HG02981 (cell line): ENCODE measurements around the gene KDELR3.

Experiments
- ATAC-seq: cut with Tn5 transposase; IDR thresholded peaks from one replicate; pipeline ENCODE4 v1.9.1; 2021; ENCODE audit warnings: mild to moderate bottlenecking, moderate library complexity; ENCODE audit not compliant: unreplicated experiment

Gene KDELR3

DNA sequence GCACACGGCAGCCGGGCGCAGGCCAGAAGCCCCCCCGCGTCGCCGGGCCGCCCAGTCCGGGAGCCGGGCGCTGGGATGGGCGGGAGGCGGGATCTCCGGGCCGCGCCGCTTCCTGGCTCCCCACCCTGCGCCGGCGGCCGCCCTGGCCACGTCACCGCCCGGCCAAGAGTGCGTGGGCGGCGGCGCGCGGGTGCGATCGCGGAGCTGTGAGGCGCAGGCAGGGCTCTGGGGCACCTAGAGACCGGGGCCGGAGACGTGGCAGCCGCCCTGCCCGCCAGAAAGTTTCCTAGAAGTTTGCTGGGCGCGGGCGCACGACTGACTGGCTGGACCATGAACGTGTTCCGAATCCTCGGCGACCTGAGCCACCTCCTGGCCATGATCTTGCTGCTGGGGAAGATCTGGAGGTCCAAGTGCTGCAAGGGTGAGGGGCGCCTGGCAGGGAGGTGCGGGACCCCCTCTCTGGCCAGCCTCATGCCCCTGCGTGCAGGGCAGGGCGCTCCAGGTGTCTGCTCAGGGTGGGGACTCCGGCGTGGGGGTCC, at the start of gene KDELR3:
TSS of gene KDELR3 (plus strand) at position 193 of the 539 bp plus-strand sequence. CDS start at position 331, 138 bp downstream.
- ATAC-seq: no peak

DNA sequence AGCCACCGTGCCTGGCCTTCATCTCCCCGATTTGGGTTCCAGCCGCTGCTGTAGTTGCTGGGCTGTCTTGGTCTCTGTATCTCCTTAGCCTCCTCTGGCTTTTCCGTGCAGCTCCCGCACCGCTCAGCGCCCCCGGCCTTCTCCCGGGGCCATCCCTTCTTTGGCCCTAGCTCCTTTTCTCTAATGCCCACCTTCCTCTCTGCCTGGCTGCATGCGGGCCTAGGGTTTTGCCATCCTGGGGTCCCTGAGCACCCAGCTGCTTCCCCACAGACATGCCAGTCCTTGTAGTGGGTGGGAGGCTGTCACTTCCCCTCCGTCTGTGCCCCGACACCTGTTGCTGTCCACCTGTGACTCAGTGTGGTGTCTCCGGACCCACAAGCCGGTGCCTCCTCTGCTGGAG, 49.3 kb upstream of the KDELR3 start:
- no peak for ATAC-seq

DNA sequence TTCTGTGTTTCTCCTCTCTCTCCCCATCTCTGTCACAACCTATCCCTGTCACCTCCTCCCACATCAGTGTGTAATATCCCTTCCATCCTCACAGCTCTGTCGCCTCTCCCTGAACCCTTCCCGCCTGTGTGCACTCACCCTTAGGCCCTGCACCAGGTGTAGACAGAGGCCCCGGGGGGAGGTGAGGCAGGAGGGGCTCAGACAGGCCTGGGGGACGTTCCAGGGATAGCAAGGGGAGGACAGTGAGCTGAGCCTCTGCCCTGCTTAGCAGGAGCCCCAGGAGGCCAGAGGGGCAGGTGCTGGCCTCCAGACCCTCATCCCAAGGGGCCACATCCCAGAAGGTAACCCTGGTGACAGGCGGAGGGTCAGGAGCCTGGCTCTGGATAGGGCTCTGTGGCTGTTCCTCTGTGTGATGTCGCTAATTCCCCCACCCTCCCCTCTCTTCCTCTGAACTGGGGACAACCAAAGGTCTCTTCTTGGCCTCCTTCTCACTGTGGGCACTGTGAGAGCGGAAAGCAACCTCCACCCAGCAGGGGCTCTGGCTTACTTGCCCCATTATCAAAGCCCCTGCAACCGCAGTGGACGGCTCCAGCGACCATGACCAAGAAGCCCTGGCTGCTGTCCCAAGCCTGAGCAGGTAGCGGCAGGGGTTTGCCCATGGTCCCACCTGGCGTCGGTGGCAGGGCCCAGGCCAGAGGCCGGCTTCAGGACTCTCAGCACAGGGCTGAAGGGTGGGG, 48.6 kb upstream of the KDELR3 start:
- no peak for ATAC-seq

DNA sequence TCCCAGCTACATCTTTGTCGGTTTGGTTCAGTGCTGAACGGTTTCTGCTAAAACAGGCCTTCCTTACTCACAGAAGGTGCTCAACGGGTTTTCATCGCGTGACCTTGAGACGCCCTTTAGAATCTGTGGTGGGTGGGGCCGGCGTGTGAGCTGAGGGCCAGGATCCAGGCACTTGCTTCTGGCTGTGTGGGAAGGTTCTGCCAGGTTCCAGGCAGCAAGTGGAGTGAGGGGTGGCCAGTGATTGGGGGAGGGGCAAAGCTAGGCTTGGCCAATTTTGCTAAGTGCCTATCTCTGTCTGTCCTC, 48.1 kb upstream of the KDELR3 start:
- no peak for ATAC-seq

DNA sequence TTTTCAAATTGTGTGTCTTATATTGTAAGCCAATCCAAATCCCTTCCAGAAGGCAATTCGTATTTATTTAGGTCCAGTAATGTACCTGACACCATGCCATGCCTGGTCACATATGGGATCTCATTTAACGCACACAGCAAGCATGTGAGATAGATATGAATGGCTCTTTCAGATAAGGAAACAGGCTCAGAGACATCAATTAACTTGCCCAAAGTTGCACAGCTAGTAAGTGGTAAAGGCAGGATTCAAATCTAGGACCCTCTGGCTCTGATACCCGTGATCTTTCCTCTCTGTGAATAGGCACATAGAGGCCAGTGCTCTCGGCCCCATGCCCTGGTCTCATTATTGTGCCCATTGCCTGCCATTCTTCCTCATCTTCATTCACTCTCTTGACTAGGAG, 47.2 kb upstream of the KDELR3 start:
- ATAC-seq: no peak

GRCh38 chr22:38422611-38423511, 45.0 kb upstream of the KDELR3 start:
- no peak for ATAC-seq

DNA sequence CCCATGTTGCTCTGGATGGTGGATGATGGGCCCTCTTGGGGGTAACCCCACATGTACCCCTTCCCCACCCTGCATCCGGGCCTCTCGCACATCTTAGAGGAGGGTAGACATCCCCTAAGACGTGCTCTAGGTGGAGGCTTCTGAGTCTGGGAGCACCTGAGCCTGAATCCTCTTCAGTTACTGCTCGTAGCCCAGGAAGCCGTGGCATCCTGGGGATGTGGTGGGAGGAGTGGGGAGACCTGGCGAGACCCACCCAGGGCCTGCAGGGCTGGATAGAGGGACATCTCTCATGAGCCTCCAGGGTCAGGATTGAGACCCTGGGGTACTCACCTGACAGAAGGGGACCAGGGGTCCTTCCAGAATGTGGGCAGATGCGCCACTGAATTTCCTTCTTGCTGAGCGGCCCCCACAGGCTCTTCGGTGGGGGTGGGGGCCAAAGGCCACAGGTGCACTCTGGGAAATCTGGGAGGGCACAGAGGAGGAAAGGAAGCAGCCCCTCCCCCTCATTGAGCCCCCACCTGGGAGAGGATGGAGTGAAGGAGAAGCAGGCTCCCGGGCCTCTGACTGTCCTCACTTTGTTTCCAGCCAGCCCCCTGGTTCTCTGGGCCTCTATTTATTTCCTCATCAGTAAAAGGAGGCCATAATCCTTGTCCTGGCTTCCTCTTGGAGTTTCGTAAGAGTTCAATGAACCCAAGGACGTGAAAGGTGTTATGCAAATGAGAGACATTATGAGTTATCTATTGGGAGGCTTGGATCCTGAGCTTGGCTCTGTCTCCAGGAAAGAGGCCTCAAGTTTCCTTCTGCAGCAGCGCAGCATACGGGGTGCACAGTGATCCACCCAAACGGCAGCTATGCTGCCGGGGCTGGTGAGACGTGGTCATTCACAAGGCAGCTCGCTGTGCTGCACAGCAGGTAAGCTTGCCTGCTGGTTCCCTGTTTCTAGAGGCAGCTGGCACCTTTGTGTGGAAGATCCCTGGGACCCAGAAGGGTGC, 44.1 kb upstream of the KDELR3 start:
- no peak for ATAC-seq

DNA sequence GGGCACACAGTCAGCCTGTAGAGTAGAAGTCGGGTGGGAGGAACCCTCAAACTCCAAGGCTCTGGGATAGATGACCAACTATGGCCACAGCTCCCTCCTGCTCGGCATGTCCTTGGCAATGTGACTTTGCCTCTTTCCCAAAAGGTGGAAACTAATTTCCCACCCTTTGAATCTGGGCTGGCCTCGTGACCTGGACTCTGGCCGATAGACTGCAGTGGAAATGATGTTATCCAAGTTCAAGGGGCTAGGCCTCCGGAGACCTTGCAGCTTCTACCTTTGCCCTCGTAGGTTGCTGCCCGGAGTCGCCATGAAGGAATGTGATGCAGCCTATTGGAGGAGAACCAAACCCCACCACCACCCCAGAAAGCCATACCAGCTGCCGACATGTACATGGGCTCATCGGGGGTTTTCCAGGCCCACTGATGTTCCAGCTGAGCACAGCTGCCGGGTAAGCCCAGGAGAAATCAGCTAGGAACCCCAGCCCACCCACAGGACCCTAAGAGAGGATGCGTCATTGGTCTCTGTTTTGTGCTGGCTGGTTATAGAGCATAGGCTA, 43.3 kb upstream of the KDELR3 start:
- ATAC-seq: no peak

DNA sequence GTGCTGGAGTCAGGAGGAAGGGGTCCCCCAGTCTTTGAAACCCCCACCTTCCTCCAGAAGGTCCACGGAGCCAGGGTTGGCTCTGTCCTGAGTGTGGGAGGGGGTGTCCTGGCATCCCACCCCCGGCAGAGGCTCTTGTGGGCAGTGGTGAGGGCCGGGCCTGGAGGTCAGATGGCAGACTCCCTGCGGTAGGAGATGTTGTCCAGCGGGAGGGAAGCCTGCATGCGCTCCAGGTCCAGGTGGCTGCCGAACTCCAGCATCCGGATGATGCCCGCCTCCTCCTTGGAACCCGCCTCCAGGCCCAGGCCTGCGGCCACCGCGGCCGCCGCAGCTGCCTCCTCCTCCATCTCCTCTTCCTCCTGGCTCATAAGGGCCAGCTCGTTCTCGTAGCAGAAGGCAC, 41.3 kb upstream of the KDELR3 start:
- ATAC-seq: no peak

GRCh38 chr22:38427465-38427864, 40.4 kb upstream of the KDELR3 start:
- ATAC-seq: no peak

DNA sequence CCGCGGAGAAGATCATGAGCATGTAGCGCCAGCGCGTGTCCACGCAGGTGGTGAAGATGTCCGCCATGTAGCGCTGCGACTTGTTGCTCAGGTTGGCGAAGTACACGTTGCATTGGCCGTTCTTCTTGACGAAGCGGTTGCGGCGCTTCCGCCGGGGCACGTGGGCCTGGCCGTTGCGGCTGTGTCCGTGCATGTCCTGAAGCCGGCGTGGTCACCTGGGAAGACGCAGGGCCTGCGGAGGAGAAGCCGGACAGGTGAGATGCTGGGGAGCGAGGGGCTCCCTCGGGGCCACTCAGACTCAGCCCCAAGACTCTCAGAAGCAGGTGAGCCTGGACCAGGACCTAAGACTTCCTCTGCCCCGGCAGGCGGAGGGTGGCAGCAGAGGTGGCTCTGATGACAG, 40.0 kb upstream of the KDELR3 start:
- ATAC-seq: no peak

GRCh38 chr22:38428714-38429113, 39.2 kb upstream of the KDELR3 start:
- ATAC-seq: no peak

DNA sequence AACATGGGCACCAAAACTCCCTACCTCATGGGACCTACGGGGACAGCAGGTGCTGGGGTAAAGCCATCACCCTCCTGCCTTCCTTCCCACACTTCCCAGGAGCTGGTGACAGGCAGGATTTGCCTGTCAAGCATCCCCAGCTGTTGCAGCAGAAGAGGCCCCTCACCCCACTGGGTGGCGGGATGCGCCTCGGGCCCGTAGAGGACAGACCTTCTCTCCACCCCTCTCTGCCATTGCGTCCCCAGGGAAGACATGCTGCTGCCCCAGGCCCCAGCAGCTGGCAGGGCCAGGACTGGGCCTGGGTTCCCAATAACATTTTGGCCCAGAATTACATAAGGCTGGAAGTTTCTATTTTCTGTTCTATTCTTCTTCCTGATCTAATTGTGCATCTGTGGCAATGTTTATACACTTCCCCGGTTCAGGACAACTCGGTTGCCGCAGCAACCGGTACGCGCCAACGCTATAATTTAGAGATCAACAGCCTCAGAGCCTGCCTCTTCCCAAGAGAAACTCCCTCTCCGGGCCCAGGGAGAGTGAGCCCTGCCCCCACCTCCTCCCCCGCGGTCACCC, 38.3 kb upstream of the KDELR3 start:
- no peak for ATAC-seq

- ATAC-seq: no peak
Measured at GRCh38 chr22:38431266-38432010, 36.5 kb upstream of the KDELR3 start.

- ATAC-seq: no peak
Measured at GRCh38 chr22:38432264-38432663, 35.6 kb upstream of the KDELR3 start.

DNA sequence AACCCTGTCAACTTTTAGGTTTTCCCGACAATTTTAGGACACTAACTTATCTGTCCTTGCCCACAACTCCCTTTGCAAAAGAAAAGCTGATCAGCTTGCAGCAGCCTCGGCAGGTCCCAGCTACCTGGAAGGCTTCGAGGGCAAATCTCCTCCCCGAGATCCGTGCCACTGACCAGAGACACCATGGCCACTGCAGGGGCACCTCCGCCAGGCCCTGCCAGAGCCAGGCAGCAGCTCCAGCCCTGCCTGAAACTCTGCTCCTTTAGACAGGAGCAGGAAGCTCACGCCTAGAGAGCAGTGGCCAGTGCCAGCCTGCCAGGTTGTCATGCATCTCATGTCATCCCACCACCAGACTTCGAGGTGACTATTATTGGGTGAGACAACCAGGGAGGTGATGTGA, 34.0 kb upstream of the KDELR3 start:
- ATAC-seq: no peak

- no peak for ATAC-seq
Measured at GRCh38 chr22:38435010-38435409, 32.9 kb upstream of the KDELR3 start.

- ATAC-seq: no peak
Measured at GRCh38 chr22:38435965-38436364, 31.9 kb upstream of the KDELR3 start.

DNA sequence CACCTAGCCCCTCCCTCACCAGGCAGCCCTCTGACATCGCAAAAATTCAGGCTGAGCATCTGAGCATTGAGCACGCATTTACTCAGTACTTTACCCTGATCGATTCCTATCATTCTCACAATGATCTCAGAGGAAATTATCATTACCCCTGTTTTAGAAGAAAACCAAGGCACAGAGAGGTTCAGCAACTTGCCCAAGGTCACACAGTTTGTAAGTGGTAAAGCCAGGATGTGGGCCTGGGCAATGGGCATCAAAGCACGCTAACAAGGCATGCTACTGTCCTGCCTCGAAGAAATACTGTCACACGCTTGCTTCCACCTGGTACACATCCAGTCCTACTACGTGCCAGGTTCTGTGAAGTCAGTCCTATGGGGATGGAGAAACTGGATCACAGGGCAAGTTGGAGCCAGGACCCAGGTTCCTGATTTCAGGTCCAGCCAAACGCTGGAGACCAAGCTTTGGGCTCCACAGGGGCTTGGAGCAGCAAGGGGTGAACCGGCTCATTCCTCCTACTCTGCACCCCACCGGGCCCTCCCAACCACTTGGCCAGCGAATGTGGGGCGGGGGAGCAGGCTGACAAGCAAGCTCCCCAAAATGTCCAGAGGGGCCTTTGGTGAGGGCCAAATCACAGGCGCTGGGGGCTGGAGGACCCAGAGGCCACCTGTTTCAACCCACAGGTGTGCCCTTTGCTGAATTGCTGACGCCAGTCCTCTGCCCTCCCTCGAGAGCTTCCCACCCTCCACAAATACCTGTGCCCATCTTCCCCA, 31.1 kb upstream of the KDELR3 start:
- no peak for ATAC-seq
